Measurements from ENCODE around the gene GRIK5.

DNA sequence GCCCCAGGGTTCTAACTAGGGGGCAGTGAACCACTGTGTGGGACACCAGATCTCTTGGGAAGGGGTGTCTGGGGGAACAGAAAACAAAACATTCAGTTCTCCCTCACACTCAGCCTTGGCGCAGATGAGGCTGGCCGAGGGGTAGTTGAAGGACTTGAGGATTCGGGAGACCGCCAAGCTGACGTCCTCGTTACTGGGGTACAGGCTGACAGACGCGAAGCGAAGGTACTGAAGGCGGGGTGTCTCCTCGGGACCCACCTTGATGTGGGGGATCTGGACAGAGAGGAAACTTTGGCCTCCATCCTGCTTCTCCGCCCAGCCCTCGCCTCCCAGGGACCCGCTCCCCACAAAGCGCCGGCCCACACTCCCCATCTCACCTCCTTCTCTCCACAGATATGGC, 7.6 kb downstream of the GRIK5 start:
- TF ChIP-seq, protein P1, sequence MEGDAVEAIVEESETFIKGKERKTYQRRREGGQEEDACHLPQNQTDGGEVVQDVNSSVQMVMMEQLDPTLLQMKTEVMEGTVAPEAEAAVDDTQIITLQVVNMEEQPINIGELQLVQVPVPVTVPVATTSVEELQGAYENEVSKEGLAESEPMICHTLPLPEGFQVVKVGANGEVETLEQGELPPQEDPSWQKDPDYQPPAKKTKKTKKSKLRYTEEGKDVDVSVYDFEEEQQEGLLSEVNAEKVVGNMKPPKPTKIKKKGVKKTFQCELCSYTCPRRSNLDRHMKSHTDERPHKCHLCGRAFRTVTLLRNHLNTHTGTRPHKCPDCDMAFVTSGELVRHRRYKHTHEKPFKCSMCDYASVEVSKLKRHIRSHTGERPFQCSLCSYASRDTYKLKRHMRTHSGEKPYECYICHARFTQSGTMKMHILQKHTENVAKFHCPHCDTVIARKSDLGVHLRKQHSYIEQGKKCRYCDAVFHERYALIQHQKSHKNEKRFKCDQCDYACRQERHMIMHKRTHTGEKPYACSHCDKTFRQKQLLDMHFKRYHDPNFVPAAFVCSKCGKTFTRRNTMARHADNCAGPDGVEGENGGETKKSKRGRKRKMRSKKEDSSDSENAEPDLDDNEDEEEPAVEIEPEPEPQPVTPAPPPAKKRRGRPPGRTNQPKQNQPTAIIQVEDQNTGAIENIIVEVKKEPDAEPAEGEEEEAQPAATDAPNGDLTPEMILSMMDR (conservative IDR thresholded peaks at IDR 0.05; ENCODE audit: low read length): no peak
- TF ChIP-seq EZH2phosphoT487 (IDR thresholded peaks at IDR 0.05; ENCODE audit: borderline replicate concordance): no peak
